SIG-M5 (cell line): Measurements from ENCODE around the gene NCBP3.
"Not testable (repeated sequence)": the region's sequence is repeated elsewhere in the genome, so short reads cannot be mapped to it uniquely, and the experiment has no call there.

Source experiments
- DNase-seq: peaks from one replicate; lab custom pipeline; 2025; lab: John Stamatoyannopoulos, UW

NCBP3 gene

DNA sequence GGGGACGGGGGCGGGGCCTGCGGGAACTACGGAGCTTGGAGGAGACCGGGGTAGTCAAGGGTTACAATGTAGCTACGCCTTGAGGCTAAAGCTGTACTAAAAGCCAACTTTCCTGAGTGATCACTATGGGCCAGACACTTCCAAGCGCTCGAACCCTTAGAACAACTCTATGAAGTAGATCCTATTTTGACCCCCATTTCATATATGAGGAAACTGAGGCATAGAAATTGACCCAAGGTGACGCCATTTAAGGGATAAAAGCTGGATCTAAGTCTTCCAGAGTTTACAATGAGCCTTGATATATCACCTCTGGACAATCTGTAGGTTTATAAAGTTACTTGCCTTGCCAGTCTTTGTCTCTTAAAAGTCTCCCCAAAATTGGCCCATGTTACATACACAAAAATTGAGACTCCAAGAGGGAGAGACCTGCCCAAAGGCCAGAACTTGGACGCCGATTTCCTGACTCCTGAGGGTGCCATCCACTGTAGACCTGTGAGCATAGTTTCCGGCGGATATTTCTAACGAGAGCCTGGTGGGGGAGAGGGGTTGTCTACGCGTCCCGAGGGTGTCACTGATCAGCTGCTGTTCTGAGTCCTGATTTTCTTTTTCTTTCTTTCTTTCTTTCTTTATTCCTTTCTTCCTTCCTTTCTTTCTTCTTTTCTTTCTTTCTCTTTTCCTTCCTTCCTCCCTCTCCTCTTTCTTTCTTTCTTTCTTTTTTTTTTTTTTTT lies 555 bp upstream of the NCBP3 start:
- no peak for DNase-seq

DNA sequence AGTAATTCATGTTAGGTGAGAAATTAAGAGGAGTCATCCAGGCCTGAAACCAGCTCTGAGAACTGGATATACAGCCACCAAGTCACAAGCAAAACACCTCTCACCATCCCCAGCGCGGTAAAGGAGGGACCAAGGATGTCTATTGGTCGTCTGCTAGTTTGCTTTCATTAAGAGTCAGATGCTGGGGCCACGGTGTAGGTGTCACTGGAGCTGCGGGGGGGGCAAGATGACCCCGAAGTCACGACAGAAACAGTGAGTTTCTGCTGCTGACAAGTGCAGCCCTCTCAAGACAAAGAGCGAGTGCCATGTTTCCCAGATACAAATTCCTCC lies 790 bp downstream of the NCBP3 start:
- DNase-seq, result no peak

DNA sequence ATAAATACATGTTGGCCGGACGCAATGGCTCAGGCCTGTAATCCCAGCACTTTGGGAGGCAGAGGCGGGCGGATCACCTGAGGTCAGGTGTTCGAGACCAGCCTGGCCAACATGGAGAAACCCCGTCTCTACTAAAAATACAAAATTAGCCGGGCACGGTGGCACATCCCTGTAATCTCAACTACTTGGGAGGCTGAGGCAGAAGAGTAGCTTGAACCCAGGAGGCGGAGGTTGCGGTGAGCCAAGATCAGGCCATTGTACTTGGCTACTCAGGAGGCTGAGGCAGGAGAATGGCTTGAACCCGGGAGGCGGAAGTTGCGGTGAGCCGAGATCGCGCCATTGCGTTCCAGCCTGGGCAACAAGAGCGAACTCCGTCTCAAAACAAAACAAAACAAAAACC lies 1.5 kb downstream of the NCBP3 start:
- not testable (repeated sequence) for DNase-seq

- DNase-seq, result no peak
Measured at GRCh38 chr17:3843935-3844516, 2.0 kb downstream of the NCBP3 start.

DNA sequence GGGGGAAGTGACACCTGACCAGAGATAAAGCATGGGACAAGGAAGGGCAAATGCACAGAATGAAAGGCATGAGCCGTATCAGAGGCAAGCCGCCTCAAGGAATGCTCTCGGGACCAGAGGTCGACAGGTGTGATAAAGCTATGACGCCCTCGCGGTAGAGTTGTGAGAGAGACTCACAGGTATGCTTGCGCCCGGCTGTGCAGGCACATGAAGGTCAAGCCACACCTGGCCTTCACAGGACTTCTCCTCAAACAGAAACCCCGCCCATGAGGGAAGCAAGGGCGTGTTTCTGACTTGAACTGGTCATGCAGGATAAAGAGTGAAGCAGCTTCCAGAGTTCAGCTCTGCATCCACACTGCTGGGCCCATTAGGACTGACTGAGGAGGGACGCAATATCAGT lies 7.8 kb downstream of the NCBP3 start:
- no peak for DNase-seq

GRCh38 chr17:3836551-3836950 lies 9.5 kb downstream of the NCBP3 start:
- no peak for DNase-seq

GRCh38 chr17:3835410-3836229 lies 10.4 kb downstream of the NCBP3 start:
- DNase-seq, result no peak

- peak; percentile 63 for DNase-seq
Measured at GRCh38 chr17:3834811-3835210, 11.2 kb downstream of the NCBP3 start.

GRCh38 chr17:3828852-3829232 lies 17.2 kb downstream of the NCBP3 start:
- no peak for DNase-seq

DNA sequence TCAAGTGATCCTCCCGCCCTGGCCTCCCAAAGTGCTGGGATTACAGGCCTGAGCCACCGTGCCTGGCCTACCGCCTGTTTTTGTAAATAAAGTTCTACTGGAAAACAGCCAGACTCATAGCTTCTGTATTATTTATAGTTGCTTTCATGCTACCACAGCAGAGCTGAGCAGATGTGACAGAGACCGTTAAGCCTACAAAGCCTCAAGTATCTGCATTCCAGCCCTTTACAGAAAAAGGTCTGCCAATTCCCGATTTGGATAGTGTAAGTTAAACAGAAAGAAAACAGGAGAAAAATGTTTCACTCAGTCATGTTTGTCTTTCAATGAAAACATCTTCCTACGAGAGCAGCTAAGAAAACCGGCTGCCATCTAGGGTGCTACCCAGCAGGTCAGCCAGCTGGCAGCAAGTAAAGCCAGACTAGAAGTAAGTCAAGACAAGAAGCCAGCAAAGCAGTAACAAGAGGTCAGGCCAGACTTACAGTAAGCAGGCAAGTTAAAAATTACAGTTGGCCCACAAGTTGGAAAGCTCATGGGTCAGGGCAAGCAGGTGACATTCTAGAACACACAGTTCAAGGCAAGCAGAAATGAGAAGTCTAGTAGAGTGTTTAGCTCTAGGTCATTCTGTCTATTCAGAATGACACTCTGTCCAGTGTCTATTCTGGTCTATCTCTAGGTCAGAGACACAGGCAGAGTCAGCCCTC lies 17.7 kb downstream of the NCBP3 start:
- no peak for DNase-seq

DNA sequence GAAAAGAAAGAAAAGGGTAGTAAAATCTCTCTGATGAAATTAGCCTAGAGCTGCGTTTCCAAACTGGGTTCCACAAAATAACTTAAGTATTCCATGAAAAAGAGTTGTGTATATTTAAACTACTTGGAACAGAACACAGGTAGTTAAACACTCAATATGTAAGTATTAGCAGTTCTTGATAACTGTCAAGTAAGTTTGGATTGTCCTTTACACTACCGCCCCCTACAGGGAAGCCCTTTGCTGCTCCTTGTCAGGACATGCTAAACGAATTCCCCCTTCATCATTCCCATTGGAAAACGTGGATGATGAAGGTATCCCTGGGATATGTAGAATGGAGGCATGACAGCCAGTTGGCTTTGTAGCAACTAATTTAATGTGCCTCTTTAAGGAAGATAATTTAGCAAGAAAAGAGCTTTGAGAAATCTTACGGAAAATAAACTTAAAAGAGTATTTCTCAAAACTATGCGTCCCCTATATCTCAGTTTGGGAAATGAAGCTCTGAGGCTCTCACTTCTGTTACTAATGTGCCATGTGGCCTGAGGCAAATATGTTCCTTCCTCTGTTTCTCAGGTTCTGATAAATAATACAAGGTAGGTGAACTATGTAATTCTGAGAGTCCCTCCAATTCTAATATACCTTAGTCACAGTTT lies 18.8 kb downstream of the NCBP3 start:
- no peak for DNase-seq

DNA sequence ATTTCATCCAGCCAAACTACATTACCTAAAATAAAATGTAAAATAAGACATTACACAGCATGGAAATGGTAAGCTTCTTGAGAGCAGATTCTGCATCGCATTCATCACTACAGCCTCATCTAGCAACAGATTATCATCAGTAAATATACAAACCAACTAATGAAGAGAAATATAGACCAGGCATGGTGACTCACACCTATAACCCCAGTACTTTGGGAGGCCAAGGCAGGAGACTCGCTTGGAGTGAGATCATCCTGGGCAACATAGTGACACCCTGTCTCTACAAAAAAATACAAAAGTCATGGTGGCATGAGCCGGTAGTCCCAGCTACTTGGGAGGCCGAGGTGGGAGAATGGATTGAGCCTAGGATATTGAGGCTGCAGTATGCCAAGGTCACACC lies 19.9 kb downstream of the NCBP3 start:
- no peak for DNase-seq

- DNase-seq, result no peak
Measured at GRCh38 chr17:3821101-3821500, 24.9 kb downstream of the NCBP3 start.

- DNase-seq, result no peak
Measured at GRCh38 chr17:3818786-3819185, 27.3 kb downstream of the NCBP3 start.

DNA sequence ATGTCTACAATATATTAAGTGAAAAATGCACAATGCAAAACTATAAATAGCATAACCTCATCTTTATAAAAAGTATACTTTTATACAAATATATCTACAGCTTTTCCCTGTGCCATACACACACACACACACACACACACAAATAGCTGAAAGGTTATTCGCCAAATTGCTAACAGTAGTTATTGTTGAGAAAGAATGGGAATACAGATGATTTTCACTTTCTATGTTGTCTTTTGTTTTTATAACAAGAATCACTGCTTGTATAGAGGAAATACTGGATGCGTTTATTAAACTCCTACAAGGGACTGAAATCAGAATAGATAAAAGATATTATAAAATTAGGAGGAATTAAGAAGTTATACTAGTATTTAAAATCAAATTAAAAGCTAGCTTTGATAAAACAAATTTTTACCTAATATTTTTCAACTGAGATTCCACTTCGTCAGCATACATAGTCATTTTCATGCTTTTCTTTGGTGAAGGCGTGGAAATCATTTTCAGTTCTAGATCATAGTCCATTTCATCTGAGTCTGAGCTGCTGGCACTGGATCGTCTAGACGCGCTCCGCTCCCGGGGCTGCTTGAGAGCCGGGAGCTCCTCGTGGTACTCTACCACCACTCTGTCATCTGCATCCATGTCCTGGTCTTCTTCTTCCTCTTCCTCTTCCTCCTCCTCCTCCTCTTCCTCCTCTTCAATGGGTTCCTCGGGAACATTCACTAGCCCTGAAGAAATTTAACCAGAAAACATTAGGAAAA lies 28.0 kb downstream of the NCBP3 start:
- DNase-seq, result no peak

- DNase-seq, result no peak
Measured at GRCh38 chr17:3815925-3816324, 30.1 kb downstream of the NCBP3 start.

DNA sequence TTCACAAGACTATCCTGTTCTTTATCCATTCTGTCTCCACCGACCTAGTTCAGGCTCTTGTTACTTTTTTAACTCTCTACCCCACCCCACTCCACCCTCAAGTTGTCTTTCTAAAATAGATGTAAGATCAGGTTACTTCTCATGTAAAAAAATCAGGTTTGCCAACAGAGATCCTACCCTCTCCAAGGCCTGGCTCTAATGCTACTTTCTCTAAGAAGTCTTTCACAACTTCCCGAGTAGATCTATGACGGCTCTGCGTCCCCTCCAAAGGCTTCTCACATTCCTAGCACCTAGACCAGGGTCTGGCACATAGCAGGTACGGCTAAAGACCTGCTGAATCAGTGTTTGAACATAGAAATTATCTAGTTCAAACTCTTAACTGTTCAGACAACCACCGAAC lies 30.9 kb downstream of the NCBP3 start:
- DNase-seq, result no peak

- no peak for DNase-seq
Measured at GRCh38 chr17:3814361-3814760, 31.7 kb downstream of the NCBP3 start.

DNA sequence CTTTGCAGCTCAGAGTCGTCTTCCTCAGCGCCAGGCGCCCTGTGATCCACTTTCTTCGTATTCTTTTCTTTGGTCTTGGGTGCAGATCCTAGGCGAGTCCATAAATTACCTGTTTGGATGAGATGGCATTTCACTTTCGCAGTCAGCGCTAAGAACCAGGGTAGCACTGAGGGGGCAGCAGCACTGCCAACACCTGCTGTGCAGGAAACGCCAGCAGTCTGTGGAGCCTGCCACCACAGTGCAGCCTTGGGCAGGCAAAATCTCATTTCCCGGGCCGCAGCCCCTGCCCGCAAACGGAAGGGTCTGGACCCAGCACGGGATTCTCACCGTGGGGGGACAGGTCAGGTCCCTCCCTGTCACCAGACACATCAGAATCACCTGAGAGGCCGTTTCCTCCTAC lies 32.9 kb downstream of the NCBP3 start:
- no peak for DNase-seq

DNA sequence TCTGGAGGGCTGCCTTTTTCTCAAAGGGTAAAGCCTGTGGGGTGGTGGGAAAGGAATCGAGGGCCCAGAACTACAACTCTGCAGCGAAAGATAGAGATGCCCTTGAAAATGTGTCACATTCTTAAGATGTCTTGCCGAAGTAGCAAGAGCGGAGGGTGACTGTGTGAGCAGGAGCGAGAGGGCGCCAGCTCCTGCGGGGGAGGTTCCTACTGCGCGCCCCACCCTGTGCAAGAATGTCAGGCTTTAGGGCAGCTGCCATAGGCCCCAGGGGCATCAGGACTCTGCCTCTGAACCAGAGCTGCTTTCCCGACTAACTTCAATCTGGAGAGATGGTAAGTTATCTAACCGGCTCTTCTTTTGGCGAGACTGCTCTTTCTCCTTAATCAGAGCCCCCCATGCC lies 33.3 kb downstream of the NCBP3 start:
- DNase-seq, result no peak

DNA sequence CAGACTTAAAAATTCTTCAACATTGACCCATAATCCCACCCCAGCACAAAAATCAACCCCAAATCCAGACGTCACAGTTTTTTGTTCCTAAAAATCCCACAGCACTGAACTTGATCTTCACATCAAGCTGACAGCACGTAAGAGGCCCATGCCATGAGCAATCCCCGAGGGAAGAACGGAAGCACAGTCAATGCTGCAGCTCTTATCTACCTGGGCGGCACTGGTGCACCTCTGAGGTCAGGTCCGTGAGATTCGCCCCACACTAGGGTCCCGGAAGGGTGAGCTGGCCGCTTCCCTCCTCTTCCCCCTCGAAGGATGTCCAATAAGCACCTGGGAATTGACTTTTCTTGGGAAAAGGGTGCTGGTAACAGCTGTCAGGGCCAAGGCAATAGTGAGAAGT lies 33.8 kb downstream of the NCBP3 start:
- DNase-seq, result no peak

DNA sequence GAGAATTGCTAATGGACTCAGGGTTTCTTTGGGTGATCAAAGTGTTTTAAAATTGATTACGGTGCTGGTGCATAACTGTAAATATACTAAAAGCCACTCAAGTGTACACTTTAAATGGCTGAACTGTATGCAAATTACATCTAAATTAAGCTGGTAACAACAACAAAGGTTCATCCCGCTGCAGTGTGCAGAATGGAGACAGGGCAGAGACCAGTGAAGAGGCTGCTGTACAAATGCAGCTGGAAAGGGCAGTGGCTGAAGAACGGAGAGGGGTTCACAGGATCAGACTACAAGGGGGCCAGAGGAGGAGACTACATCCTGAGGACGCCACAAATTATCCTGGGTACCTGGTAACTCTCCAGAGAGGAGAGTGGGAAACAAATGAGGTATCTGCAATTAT lies 36.0 kb downstream of the NCBP3 start:
- no peak for DNase-seq
